Lung (tissue), 12 donors: ENCODE measurements around the gene ASS1. TPM values are rescaled to one million over a fixed set of nuclear protein-coding genes. Genes with fewer than 3 reads are reported as not detected.

Experiments used
- ATAC-seq: fragments of 200-7000 bp; cut with Tn5 transposase; one replicate; pipeline ENCODE4 v1.9.1; 2020; ENCODE audit warnings: moderate number of reproducible peaks; ENCODE audit not compliant: insufficient read depth, low FRiP score
- DNase-seq, 3 donors: peaks; one replicate each; pipeline ENCODE4 v3.0.0-alpha.2; 2013 to 2017
- H3K27ac ChIP-seq, 2 donors: one replicate each; pipeline ENCODE4 v1.5.1; 2013; ENCODE audit warnings: mild to moderate bottlenecking in 2 of 2, moderate library complexity in 2 of 2, control low read depth in 1 of 2, inconsistent platforms in 1 of 2, low read depth in 1 of 2, low read length in 1 of 2
- H3K27me3 ChIP-seq, 3 donors: one replicate each; pipeline ENCODE4 v1.5.1; 2013; ENCODE audit warnings: low read length in 2 of 3; ENCODE audit not compliant: control insufficient read depth in 3 of 3, insufficient read depth in 3 of 3
- H3K36me3 ChIP-seq, 4 donors: one replicate each; pipeline ENCODE4 v1.5.1; 2013; ENCODE audit warnings: low read length in 4 of 4, mild to moderate bottlenecking in 1 of 4, moderate library complexity in 1 of 4; ENCODE audit not compliant: control insufficient read depth in 4 of 4, insufficient read depth in 4 of 4
- H3K4me1 ChIP-seq, 5 donors: one replicate each; pipeline ENCODE4 v1.5.1; 2013; ENCODE audit warnings: low read length in 5 of 5, mild to moderate bottlenecking in 2 of 5, moderate library complexity in 1 of 5; ENCODE audit not compliant: control insufficient read depth in 5 of 5, insufficient read depth in 5 of 5
- H3K4me3 ChIP-seq: one replicate; pipeline ENCODE4 v1.5.1; 2013; ENCODE audit warnings: mild to moderate bottlenecking, control low read depth, moderate library complexity
- H3K9ac ChIP-seq, 2 donors: one replicate each; pipeline ENCODE4 v1.5.1; 2013; ENCODE audit warnings: low read length in 2 of 2, control low read depth in 1 of 2; ENCODE audit not compliant: insufficient read depth in 1 of 2
- H3K9me3 ChIP-seq, 4 donors: one replicate each; pipeline ENCODE4 v1.5.1; 2013; ENCODE audit warnings: low read length in 3 of 4, mild to moderate bottlenecking in 1 of 4, moderate library complexity in 1 of 4; ENCODE audit not compliant: control insufficient read depth in 4 of 4, insufficient read depth in 3 of 4
- WGBS, 2 donors: extraction: QIAGEN DNeasy Blood & Tissue Kit; methylation state at CpG; one replicate each; pipeline ENCODE4 v1.1.7; 2013; 5-methylcytosine and 5-hydroxymethylcytosine counted together
- polyA plus RNA-seq, 2 donors: library from polyadenylated mRNA; stranded (reverse); fragments of 200-250 nt; gene quantifications; one replicate each; pipeline ENCODE4 v1.2.1, GENCODE V29; 2013
- total RNA-seq, 2 donors: library from RNA; depleted of rRNA in 1 of 2; stranded (reverse); fragments of >200 nt in 1 of 2; gene quantifications; one replicate each; pipeline ENCODE4 v1.2.1, GENCODE V29; 2014 to 2021
- TF ChIP-seq, protein P1 (sequence below): IDR thresholded peaks from 2 replicates; pipeline ENCODE4 v1.5.1; 2012; ENCODE audit warnings: mild to moderate bottlenecking; ENCODE audit errors: control extremely low read depth, extremely low read depth
- donor health status: control.
- donor health status: control.
- donor health status: Bipolar disorder and iron deficiency.
- donor health status: healthy.
- donor health status: DM: yes; HTN: yes; CAD: no.

The ASS1 gene
- total and polyA plus RNA-seq, 4 donors = 51.2 to 165 (median 112) TPM

- WGBS, 2 donors = 84 to 87% methylated on average over 10 of the region's 10 CpGs
- H3K27ac ChIP-seq = no peak overlapping the region
Measured at GRCh38 chr9:130406278-130406895, 38.4 kb upstream of the ASS1 start.

GRCh38 chr9:130407916-130408663 lies 36.7 kb upstream of the ASS1 start:
- Histone ChIP-seq H3K36me3 (no peaks in the 10 kb centered on the region), H3K27ac (no peak overlapping the region), H3K4me3 (no peak overlapping the region), H3K9me3 (peaks cover 0 to 2% (median 0%) of the 10 kb centered on the region in 4 donors), H3K27me3 (no peaks in the 10 kb centered on the region), H3K9ac (no peak overlapping the region), H3K4me1 (no peaks in the 10 kb centered on the region)
- no peak for DNase-seq
- TF ChIP-seq, protein P1, sequence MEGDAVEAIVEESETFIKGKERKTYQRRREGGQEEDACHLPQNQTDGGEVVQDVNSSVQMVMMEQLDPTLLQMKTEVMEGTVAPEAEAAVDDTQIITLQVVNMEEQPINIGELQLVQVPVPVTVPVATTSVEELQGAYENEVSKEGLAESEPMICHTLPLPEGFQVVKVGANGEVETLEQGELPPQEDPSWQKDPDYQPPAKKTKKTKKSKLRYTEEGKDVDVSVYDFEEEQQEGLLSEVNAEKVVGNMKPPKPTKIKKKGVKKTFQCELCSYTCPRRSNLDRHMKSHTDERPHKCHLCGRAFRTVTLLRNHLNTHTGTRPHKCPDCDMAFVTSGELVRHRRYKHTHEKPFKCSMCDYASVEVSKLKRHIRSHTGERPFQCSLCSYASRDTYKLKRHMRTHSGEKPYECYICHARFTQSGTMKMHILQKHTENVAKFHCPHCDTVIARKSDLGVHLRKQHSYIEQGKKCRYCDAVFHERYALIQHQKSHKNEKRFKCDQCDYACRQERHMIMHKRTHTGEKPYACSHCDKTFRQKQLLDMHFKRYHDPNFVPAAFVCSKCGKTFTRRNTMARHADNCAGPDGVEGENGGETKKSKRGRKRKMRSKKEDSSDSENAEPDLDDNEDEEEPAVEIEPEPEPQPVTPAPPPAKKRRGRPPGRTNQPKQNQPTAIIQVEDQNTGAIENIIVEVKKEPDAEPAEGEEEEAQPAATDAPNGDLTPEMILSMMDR = no peak
- ATAC-seq = no peak
- 84 to 92% methylated on average over 9 of the region's 9 CpGs for WGBS, 2 donors

More at GRCh38 chr9:130406278-130406895, 38.4 kb upstream of the ASS1 start:
- no peak overlapping the region for H3K4me3 ChIP-seq
- no peak overlapping the region for H3K9ac ChIP-seq
- no peaks in the 10 kb centered on the region for H3K4me1 ChIP-seq
- H3K36me3 ChIP-seq = no peaks in the 10 kb centered on the region
- no peak for ATAC-seq
- no peaks in the 10 kb centered on the region for H3K27me3 ChIP-seq
- TF ChIP-seq, protein P1 = no peak
- peaks cover 0 to 2% (median 0%) of the 10 kb centered on the region in 4 donors for H3K9me3 ChIP-seq
- DNase-seq = no peak

GRCh38 chr9:130408669-130409068 lies 36.1 kb upstream of the ASS1 start:
- ATAC-seq = no peak
- no peaks in the 10 kb centered on the region for H3K4me1 ChIP-seq
- WGBS, 2 donors = 87 to 91% methylated on average over 9 of the region's 9 CpGs
- peaks cover 0 to 2% (median 0%) of the 10 kb centered on the region in 4 donors for H3K9me3 ChIP-seq
- TF ChIP-seq, protein P1 = no peak
- H3K36me3 ChIP-seq = no peaks in the 10 kb centered on the region
- H3K27me3 ChIP-seq = no peaks in the 10 kb centered on the region
- no peak overlapping the region for H3K9ac ChIP-seq
- H3K27ac ChIP-seq = no peak overlapping the region
- DNase-seq = no peak
- H3K4me3 ChIP-seq = no peak overlapping the region
